ENCODE results near the gene ACVR2B.

DNA sequence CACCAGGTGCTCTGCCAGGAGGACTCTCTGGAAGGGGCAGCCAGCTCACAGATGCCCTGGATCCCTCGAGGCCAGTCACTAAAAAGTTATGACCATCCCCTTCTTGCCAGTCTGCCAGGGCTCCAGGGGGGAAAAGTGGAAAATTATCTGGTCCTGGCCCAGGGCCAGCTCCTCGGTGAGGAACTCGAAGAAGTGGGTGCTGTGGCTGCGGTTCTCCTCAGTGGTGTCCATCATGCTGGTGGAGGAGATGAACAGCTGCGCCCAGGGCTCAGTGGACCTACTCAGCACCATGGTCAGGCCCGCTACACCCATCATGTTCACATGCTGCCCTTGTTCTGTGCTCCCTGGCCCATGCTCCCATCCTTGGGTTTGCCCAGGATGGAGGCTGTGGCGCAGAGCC is 61.7 kb downstream of the ACVR2B start:
- TF ChIP-seq, protein P1, sequence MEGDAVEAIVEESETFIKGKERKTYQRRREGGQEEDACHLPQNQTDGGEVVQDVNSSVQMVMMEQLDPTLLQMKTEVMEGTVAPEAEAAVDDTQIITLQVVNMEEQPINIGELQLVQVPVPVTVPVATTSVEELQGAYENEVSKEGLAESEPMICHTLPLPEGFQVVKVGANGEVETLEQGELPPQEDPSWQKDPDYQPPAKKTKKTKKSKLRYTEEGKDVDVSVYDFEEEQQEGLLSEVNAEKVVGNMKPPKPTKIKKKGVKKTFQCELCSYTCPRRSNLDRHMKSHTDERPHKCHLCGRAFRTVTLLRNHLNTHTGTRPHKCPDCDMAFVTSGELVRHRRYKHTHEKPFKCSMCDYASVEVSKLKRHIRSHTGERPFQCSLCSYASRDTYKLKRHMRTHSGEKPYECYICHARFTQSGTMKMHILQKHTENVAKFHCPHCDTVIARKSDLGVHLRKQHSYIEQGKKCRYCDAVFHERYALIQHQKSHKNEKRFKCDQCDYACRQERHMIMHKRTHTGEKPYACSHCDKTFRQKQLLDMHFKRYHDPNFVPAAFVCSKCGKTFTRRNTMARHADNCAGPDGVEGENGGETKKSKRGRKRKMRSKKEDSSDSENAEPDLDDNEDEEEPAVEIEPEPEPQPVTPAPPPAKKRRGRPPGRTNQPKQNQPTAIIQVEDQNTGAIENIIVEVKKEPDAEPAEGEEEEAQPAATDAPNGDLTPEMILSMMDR (conservative IDR thresholded peaks at IDR 0.05 in 1 of 2, IDR thresholded peaks at IDR 0.05 in 1 of 2; ENCODE audit: extremely low read depth in 1 of 2, insufficient read depth in 1 of 2, low read depth in 1 of 2, low read length in 2 of 2): no peak
- no peak for TF ChIP-seq EZH2 (IDR thresholded peaks at IDR 0.05; ENCODE audit: borderline replicate concordance, low read length)

Measured in mammary epithelial cell (primary cell).